ENCODE results near the gene GJC2. TPM values are rescaled to one million over a fixed set of nuclear protein-coding genes. Genes with fewer than 3 reads are reported as not detected.

GJC2 gene
- total and polyA plus RNA-seq, 8 donors, result 0.46 to 26.6 (median 1.5) TPM; not detected in 2

DNA sequence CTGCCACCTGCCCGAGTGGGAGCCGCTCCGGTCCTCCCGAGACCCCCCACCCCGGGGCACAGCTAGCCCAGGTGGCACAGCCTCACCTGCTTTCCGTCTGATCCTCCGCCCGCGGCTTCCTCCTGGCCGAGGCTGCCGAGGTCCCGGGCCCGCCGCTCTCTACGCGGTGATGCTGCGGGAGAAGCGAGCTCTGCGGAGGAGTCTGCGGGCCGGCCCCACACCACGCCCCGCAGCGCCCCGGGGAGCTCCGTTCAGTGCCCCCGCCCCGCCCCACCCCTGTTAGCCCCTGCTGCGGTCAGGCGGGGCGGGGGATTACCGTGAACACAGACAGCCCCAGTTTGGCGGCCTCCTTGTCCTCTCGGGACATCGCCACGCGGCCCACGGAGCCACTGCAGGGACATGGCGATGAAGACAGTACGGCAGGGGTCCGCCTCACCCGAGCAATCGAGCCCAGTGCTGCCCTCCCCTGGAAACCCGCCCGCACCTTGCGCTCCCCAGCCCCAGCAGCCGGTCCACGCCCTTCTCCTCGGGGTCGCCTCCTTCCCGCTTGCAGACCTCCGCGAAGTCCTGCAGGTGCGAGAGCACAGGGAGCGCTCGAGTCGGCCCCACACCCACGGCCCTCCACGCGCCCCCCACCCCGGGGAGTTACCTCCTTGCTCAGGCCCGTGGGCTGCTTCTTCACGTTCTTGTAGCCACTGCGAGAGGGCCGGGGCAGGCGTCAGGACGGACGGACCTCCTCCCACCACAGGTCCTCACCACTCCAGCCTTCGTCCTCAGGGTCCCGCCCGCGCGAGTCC is 47.5 kb upstream of the GJC2 start:
- Histone ChIP-seq H3K9me3 (no peaks in the 10 kb centered on the region), H3K36me3 (peaks cover 48 to 64% (median 57%) of the 10 kb centered on the region in 4 donors), H3K4me3 (peak overlapping the region; percentile 78 to 90 (median 88)), H3K27ac (peak overlapping the region; percentile 90 to 96 (median 95)), H3K27me3 (no peaks in the 10 kb centered on the region), H3K4me1 (peaks cover 20 to 51% (median 41%) of the 10 kb centered on the region in 4 donors)
- intact Hi-C loops (cut with DNase I; ENCODE audit: low total_unique reads), result no loop called here
- TF ChIP-seq POLR2A (IDR thresholded peaks at IDR 0.05), result no peak
- peak; percentile 53 to 78 for DNase-seq
- WGBS, 5 donors, result 0 to 6% (median 4%) methylated on average over 5 to 73 of the region's 73 CpGs

DNA sequence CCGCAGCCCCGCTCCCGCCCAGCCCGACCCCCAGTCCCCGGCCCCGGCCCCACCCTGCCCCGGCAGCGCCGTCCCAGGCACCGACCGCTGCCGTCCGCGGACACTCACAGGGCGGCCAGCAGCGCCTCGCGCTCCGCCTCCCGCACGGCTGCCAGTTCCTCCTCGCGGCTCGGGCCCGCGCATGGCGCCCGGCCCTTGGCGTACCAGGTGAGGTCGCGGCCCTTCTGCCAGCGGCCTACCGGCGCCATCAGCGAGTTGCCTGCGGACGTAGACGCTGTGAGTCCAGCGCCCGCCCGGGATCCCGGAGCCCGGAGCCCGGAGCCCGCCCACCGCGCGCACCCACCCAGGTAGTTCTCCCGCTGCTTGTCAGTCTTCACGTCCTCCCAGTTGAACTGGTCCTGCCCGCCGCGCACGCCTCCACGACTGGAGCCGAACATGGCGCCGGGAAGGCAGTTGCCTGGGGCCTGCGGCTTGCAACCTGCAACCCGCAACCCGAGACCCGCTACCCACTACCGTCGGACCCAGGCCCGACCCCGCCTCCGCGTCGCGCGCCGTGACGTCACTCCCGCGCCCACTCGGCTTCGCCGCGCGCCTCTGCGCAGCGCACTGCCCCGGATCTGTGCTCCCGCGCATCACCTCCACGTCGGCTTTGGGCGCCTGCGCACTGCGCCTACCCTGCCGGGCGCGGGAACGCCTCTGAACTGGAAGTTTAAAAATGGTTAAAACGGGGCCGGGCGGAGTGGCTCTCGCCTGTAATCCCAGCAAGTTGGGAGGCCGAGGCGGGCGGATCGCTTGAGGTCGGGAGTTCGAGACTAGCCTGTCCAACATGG is 46.7 kb upstream of the GJC2 start, which contains the start of gene C1orf35:
Gene C1orf35 (minus strand): TSS at position 535 of the 830 bp plus-strand sequence. CDS start 98 bp downstream, at position 437.
- TF ChIP-seq POLR2AphosphoS5 (IDR thresholded peaks at IDR 0.05), result peak; percentile 85 to 96 (median 94)
- TF ChIP-seq CTCF (IDR thresholded peaks at IDR 0.05), result peak in 1 of 7 experiments; percentile 8
- no peak for TF ChIP-seq POLR2A (IDR thresholded peaks at IDR 0.05)
- TF ChIP-seq EP300 (IDR thresholded peaks at IDR 0.05), result no peak
- peak; percentile 96 to 98 for DNase-seq
- peak within 1 kb of the TSS; percentile 78 to 90 (median 88) for H3K4me3 ChIP-seq
- 0 to 1% (median 0%) methylated on average over 37 to 104 of the region's 104 CpGs for WGBS, 5 donors
- intact Hi-C loops (cut with DNase I; ENCODE audit: low total_unique reads), result no loop called here
- peaks cover 25 to 51% (median 46%) of the 10 kb centered on the region in 4 donors for H3K4me1 ChIP-seq
- peaks cover 44 to 64% (median 57%) of the 10 kb centered on the region in 4 donors for H3K36me3 ChIP-seq
- no peaks in the 10 kb centered on the region for H3K9me3 ChIP-seq
- no peaks in the 10 kb centered on the region for H3K27me3 ChIP-seq
- peak within 1 kb of the TSS; percentile 90 to 96 (median 95) for H3K27ac ChIP-seq

GRCh38 chr1:228104526-228105269 is 45.0 kb upstream of the GJC2 start:
- no peak for DNase-seq
- no peaks in the 10 kb centered on the region for H3K27me3 ChIP-seq
- H3K36me3 ChIP-seq, result peaks cover 27 to 48% (median 40%) of the 10 kb centered on the region in 4 donors
- 57 to 72% (median 62%) methylated on average over 5 to 7 of the region's 7 CpGs for WGBS, 5 donors
- H3K4me3 ChIP-seq, result no peak overlapping the region
- peak overlapping the region in 2 of 5 donors; percentile 90 to 96 for H3K27ac ChIP-seq
- no peaks in the 10 kb centered on the region for H3K9me3 ChIP-seq
- peaks cover 32 to 55% (median 53%) of the 10 kb centered on the region in 4 donors for H3K4me1 ChIP-seq
- intact Hi-C loops (cut with DNase I; ENCODE audit: low total_unique reads), result no loop called here
- TF ChIP-seq CTCF (IDR thresholded peaks at IDR 0.05), result no peak
- no peak for TF ChIP-seq POLR2AphosphoS5 (IDR thresholded peaks at IDR 0.05)
- no peak for TF ChIP-seq POLR2A (IDR thresholded peaks at IDR 0.05)
- no peak for TF ChIP-seq EP300 (IDR thresholded peaks at IDR 0.05)

DNA sequence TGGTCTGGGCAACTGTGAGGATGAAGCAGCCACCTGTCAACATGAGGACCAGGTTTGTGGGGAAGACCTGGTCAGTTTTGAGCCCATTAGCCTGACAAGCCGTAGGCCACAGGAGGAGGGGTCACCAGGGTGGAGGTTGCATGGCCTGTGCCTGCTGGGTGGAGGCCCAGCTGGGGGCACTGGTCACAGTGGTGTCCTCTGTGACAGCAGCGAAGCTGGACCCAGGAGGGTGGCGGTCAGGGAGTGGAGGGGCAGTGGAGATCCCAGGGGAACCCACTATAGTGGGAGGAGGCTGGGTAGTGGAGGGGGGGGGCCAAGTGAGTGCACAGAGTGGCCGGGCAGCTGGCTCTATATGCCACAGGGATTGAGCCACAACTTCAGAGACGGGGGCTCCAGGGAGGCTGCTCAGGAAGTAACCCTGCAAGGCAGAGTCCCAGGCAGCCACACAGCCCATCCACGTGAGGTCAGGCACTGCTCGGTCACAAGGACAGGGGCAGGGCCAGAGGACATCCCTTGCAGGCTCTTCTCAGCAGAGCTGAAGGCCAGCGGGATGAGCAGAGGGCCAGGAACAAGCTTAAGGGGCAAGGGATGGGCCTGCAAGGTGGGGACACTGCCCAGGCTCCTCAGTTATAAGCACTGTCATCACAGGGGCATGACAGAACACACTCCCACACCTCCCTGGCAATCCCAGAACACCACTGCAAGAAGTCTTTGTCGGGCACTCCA is 44.3 kb upstream of the GJC2 start:
- Histone ChIP-seq H3K4me3 (no peak overlapping the region), H3K27me3 (no peaks in the 10 kb centered on the region), H3K36me3 (peaks cover 20 to 40% (median 33%) of the 10 kb centered on the region in 4 donors), H3K9me3 (no peaks in the 10 kb centered on the region), H3K27ac (peak overlapping the region in 1 of 5 donors; percentile 9), H3K4me1 (peaks cover 39 to 62% (median 57%) of the 10 kb centered on the region in 4 donors)
- DNase-seq, result no peak
- 71 to 81% (median 77%) methylated on average over 8 to 9 of the region's 9 CpGs for WGBS, 5 donors
- TF ChIP-seq POLR2A (IDR thresholded peaks at IDR 0.05) (no peak), EP300 (IDR thresholded peaks at IDR 0.05) (no peak), POLR2AphosphoS5 (IDR thresholded peaks at IDR 0.05) (no peak), CTCF (IDR thresholded peaks at IDR 0.05) (no peak)
- intact Hi-C loops (cut with DNase I; ENCODE audit: low total_unique reads), result no loop called here

All from stomach (tissue), 9 donors.